ENCODE results near the gene MDN1.

MDN1 gene

DNA sequence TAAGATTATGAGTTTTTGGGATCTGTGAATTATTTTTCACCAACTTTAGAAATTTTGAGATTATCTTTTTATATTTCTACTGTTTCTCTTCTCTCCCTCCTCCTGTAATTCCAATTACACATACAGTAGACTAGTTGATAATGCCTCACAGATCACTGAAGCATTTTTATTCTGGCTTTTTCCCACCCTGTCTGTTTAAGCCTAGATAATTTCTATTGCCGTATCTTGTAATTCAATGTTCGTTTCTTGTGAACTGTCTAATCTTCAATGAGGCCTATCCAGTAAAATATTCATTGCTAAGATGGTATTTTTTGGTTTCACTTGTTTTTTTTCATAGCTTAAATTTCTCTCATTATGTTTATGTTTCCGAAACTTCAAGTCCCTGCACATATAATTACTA is 12.0 kb downstream of the MDN1 start:
- DNase-seq, result no peak

DNA sequence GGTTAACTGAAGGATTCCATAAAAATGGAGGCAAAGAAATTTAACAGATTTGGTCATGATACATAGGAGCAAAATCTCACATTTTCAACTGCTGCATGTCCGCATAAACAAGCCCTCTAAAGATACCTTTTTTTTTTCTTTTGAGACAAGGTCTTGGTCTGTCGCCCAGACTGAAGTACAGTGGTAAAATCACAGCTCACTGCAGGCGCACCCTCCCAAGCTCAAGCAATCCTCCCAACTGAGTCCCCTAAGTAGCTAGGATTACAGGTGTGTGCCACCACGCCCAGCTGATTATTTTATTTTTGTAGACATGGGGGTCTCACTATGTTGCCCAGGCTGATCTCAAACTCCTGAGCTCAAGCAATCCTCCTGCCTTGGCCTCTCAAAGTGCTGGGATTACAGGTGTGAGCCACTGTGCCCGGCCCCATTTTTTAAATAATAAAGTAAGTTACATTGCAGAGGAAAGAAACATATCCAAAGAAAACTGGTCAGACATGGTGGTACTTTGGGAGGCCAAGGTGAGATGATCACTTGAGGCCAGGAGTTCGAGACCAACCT is 13.7 kb downstream of the MDN1 start:
- no peak for DNase-seq

DNA sequence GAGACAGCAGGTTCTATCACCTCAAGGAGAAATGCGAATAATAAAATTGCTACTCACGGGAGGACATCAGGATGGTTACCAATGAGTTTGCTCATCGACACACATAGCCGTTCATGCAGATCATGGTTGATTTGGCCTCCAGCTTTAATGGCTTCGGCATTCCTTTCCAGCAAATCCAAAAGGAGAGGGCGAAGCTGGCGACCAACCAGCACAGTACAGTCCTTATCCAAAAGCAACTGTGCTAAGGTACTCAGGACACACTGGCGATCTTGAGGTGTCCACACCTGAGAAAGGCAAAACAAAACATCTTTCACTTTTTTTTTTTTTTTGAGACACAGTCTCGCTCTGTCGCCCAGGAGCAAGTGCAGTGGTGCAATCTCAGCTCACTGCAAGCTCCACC is 16.3 kb downstream of the MDN1 start:
- DNase-seq, result no peak

DNA sequence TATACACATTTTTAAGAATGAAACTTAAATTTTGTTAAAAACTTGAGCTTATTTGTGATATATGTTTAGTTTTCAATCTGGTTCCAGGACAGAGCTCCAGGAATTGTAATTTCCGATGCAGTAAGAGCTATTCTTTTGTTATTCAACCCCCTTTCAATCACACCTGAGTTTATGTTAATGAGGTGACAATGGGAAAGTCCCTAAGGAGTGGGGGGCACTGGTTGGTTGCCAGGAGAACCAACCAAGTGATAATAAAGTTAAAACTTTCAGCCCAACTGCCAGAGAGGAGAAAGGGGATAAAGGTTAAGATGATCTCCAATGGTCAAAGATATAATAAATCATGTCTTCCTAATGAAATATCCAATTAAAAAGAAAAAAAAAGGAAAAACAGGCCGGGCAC is 19.8 kb downstream of the MDN1 start:
- DNase-seq, result no peak

DNA sequence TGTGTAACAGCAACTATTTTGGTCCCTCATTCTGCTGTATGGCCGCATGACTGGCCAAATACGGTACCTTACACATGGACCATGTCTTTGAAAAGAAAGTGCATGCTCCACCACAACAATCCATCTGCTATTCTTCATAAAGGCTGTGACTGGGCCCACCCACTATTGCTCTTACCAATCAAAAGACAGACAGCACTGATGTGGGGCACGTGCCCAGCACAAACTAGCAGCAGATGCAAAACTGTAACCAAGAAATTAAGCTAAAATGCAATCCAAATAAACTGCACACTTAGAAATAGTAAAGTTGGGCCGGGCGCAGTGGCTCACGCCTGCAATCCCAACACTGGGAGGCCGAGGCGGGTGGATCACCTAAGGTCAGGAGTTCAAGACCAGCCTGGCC is 20.5 kb downstream of the MDN1 start:
- no peak for DNase-seq

DNA sequence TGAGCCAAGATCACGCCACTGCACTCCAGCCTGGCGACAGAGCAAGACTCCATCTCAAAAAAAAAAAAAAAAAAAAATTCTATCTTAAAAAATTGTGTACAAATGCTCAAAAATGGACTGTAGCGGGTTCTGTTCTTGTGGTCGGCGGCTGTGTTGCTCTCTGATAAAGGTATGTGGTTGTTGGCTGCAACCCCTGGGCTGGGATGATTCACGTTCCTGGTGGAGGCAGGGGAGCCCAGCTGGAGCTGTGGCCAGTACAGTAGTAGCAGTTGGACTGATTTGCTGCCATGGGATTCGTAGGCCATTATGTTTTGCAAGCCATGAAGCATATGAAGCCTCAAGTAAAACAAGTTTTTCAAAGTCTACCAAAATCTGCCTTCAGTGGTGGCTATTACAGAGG is 22.3 kb downstream of the MDN1 start:
- DNase-seq, result no peak

DNA sequence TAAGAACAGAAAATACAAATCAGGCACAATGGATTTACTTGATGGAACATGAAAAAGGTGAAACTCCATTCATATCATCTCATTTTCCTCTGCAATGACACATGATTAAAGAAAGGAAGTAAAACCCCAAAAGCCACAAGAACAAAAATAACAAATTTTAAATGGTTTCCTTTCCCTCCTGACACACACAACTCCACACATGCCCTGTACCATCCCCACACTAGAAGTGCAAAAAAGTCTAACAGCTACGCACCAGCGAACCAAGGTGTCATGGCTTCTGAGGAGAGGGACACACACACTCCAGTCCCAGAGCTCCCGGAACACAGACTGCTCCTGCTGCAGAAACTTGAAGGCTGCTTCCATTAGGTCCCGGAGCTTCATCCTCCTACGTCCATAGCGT is 25.3 kb downstream of the MDN1 start:
- DNase-seq, result no peak

DNA sequence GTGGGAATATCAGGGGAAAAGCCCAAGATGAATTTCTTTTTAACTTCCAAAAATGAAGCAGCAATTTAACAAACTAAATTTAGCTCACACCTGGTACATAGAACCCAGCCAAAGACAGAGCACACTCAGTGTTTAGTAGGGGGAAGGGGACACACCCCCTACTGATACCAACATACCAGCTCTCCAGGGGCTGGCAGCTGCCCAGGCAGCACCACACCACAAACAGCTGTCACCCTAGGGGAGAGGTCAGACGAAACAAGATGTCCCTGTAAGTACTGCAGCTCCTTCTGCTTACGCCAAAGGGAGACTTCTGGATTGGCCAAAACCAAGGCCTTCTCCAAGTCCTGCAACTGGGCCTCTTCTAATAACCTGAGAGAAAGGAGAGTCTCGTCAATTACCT is 26.0 kb downstream of the MDN1 start:
- no peak for DNase-seq

DNA sequence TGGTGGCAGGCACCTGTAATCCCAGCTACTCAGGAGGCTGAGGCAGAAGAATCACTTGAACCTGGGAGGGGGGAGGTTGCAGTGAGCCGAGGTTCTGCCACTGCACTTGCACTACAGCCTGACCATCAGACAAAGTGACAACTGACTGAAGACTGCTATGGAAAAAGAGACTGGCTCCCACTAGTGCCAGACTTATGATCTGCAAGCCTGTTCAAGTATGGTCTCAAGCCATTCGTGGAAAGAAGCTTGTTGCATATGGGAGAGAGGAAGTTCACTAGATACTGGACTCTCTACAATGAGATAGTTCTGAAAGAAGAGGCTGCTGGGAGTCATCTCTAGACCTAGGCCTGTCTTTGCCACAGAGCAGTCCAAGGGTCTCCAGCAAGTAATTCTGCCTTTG is 26.7 kb downstream of the MDN1 start:
- DNase-seq, result peak; percentile 2

DNA sequence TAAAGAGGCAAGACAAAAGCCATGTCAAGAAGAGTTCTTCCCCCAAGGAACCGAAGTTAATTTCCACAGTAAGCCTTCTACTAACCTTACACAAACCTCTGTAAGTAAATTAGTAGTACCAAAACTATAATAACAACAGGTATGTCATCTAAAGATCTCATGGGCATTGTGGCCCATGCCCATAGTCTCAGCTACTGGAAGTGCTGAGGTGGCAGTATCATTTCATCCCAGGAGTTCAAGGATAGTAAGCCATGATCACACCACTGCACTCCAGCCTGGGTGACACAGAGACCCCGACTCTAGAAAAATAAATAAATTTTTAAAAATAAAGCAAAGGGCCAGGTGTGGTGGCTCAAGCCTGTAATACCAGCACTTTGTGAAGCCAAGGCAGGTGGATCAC is 29.2 kb downstream of the MDN1 start:
- DNase-seq, result no peak

DNA sequence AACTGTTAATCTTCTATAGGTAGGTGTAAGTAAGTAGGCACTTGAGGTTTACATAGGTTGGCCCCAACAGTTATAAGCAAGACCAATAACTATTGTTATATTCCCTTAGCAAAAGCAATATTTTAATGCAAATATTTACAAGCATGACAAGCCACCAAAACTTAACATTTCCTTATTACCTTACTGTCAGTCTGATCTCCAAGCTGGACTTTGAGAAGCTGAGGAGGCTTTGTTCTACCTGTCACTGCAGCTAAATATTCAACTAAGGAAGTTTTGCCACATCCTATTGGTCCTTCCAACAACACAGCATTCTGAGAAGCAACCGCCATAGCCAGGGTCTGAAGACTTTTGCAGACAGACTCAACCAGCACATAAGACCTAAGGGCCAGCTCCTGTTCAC is 29.6 kb downstream of the MDN1 start:
- DNase-seq, result no peak

DNA sequence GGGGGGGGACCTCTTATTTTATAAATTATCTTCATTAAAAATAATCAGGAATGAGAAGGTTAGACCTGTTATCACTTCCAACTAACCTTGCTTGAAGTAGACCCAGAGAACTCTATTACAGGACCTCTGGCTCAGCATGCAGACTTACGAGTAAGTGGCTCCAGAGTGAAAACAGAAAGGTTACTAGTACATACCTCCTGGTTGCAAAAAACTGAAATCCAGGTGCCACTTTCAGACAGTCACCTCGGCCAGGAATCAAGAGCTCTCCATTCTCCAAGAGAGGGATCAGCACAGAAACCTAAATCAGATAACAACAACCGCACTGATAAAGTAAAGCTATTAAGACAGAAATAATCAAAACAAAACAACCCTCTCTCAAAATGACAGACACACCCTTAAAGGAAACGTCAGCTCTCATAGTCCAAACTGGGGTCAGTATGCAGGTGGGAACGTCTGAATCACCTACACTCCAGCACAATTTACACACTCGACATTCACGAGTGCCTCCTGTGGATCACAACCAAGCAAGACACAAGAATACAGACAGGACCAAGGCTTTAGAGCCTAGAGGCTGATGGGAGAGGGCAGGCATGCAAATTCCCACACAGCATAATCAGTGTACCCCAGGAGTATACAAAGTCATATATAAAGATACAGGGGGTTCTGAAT is 31.8 kb downstream of the MDN1 start:
- no peak for DNase-seq

DNA sequence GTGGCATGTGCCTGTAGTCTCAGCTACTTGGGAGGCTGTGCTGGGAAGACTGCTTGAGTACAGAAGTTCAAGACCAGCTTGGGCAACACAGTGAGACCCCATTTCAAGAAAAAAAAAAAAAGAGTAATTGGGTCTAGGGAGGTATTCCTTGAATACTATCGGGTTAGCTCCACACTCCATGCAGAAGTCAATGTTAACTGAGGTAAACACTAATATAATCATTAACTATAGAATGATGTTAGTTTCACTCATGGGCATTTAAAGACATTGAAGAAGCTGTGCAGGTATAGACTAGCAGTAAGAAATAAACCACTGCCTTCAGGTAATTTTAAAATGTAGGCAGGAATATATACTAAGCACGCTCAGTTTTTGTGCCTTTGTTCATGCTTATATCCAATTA is 32.6 kb downstream of the MDN1 start:
- DNase-seq, result no peak

DNA sequence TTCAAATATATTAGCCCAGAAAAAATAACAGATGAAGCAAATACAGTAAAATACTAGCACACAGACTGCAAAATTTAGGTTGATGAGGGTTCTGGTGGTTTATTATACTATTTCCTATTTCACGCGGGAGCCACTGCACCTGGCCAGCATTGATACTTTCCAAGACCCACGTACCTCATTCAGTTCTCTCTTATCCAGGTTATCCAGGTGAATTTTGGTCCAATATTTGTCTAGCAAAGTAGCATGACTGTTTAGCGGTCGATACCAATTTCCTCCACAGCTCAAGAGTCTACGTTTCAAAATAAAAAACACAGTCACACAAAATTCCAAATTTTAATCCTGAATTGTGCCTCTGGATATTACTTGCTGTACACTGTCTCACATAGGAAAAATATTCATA is 34.8 kb downstream of the MDN1 start:
- no peak for DNase-seq

DNA sequence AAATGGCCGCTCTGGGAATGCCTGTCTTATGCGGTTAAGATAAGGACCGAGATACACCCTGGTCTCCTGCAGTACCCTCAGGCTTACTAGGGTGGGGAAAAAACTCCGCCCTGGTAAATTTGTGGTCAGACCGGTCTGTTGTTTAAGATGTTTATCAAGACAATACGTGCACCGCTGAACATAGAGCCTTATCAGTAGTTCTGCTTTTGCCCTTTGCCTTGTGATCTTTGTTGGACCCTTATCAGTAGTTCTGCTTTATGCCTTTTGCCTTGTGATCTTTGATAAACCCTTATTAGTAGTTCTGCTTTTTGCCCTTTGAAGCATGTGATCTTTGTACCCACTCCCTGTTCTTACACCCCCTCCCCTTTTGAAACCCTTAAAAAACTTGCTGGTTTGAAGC is 36.3 kb downstream of the MDN1 start:
- peak; percentile 74 for DNase-seq

DNA sequence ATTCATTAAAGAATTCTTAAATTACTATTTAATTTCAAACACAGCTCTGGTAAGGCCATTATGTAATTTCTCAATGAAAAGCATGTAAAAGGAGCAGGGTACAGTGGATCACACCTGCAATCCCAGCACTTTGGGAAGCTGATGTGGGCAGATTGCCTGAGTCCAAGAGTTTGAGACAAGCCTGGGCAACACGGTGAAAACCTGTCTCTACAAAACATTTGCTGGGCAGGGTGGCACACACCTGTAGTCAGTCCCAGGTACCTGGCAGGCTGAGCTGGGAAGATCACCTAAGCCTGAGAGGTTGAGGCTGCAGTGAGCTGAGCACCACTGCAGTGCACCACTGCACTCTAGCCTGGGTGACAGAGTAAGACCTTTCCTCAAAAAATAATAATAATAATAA is 37.4 kb downstream of the MDN1 start:
- no peak for DNase-seq

DNA sequence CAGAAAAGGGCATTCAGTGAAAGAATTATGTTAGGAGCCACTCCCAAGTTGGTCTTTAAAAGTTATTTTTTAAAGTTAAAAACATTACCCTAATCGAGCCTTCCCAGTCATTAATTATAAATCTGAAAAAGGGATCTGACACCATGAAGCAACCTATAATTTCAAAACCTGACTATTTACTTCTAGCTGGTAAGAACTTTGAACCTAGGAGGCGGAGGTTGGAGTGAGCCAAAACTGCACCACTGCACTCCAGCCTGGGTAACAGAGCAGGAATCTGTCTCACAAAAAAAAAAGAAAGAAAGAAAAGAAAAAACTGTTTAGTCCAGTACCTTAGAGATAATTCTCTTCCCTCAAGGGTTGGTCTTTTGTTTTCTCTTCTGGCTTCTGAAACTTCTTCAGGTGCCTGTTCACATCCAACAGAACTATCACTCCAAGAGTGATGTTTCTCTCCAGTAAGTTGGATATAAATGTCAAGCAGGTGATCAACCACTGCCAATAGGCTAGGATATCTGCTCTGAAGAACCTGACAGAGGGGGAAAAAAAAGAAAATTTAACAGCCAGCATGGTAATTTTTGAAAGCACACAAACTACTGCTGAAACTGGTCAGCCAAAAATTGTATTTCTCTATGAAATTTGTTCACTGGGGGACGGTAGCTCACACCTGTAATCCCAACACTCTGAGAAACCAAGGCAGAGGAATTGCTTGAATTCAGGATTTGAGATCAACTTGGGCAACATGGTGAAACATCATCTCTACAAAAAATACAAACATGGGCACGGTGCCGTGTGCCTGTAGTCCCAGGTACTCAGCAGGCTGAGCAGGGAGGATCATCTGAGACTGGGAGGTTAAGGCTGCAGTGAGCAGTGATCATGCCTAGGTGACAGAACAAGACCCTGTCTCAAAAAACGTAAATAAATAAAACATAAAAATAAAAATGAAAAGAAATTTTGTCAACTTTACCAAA is 38.2 kb downstream of the MDN1 start:
- DNase-seq, result no peak

DNA sequence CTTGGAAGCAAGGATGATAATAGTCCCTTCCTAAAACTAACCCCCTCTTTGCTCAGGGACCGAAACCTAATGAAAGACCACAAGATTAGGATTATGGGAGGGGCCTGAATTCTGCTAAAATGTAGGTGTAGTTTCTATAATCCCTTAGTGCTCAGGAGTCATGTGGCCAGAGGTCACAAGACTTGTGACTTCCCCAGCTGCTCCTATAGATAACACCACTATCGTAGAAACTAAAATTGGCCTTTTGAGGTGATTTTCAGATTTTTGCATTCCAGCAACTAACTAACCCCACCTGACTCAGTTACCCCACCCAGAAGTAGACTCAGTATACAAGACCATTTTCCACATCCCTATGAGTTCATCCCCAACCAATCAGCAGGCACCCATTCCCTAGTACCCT is 42.1 kb downstream of the MDN1 start:
- no peak for DNase-seq

DNA sequence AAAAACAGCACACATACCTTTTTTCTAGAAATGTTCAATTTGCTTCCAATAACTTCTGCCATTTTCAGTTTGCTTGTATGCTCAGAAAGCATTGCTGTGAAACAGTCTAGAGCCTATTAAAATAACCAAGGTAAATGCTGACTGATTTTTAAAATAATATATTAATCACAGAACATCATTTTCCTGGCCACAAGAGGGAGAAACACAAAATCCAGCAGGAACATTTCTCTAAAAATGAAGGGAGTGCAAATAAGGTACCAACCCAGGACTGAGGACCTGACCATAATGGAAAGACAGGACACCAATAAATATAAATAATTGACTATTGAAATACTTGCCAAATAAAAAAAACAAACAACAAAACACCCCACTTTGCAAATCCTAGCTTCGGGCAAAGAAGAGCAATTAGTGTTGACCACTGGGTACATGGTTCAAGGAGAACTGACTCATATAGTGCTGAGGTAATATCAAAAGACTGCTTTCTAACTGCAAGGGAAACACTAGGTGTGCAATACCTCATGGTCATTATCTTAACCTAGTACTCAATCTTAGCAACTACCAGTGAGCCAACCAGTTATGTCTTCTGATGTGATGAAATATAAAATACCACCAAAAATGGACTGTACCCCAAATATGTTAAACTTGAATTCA is 42.9 kb downstream of the MDN1 start:
- DNase-seq, result no peak

DNA sequence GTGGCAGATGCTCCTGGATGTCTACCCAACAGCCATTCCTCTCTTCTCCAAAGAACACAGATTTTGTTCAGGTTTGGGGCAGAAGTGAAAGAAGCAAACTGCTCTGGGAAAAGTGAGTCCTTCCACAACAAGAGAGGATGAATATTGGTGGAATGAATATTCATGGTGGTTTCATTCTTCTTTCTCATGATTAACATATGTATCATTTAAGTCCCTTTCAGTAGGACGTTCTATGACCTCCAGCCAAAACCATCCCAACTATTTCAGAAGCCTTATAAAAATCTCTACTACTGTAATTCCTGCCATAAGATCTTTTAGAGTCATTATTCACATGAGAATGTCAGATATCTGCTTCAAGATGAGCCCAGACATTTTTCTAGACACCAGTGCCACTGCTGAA is 44.4 kb downstream of the MDN1 start:
- DNase-seq, result no peak

DNA sequence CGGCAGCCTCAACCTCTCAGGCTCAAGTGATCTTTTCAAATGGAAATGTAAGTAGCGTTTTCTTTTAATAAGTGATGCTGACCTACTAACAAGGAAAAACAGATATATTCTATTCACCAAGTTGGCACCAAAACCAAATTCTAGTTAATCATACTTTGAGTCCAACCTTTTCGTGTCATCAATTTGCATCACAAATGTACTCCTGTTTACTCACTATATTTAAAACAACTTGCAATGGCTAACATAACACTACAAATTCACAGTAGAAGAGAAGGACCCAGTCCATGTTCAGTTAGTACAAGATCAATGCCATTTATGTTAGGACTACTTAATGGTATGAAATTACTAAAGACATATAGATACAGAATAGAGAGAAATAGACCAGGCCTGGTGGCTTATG is 50.0 kb downstream of the MDN1 start:
- DNase-seq, result no peak

DNA sequence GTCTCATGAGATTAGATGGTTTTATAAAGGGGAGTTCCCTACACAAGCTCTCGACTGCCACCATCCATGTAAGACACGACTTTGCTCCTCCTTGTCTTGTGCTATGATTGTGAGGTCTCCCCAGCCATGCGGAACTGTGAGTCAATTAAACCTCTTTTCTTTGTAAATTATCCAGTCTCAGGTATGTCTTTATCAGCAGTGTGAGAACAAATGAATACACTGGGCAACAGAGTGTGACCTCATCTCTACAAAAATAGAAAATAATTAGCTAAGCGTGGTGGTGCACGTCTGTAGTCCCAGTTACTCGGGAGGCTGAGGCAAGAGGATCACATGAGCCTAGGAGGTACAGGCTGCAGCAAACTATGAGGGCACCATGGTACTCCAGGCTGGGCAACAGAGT is 51.3 kb downstream of the MDN1 start:
- DNase-seq, result no peak

DNA sequence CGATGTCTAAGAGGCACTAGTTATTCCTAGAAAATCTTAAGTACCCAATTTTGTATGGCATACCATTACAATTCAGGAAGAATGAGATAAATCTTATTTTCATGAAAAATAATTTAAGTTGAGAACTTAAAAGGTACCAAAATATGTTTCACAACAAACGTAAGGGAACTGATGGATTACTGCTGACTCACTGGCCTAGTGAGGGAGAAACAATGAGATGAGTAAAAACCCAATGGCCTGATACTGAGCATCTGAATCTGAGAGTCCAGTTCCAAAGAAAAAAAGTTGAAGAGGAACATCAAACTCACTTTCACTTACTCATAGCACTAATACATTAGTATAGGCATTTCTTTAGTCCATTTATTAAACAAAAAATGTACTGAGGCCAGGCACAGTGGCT is 56.0 kb downstream of the MDN1 start:
- no peak for DNase-seq

DNA sequence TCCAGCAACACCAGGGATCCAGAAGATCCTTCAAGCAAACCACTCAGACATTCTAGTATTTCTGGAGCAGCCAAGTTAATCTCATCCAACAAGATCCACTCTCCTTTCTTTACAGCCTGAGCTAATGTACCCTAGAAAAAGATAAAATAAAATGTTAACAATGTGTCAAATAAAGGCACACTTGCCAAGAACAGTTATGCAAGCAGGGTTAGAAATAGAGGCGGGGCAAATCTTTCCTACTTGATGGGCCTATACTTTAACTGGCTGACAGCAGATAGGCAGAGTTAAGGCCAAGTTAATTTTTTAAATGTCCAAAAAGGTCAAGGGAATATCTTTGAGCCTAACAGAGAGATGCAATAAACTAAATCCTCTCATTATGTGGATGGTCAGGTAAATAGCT is 60.8 kb downstream of the MDN1 start:
- no peak for DNase-seq
